ENCODE results near the gene CYFIP1. TPM values are rescaled to one million over a fixed set of nuclear protein-coding genes. Genes with fewer than 3 reads are reported as not detected.
"Not testable (repeated sequence)": the region's sequence is repeated elsewhere in the genome, so short reads cannot be mapped to it uniquely, and the experiment has no call there.

Gene CYFIP1
- total and polyA plus RNA-seq, 3 donors from 2014 or later: 50.9 to 112 (median 90.5) TPM

DNA sequence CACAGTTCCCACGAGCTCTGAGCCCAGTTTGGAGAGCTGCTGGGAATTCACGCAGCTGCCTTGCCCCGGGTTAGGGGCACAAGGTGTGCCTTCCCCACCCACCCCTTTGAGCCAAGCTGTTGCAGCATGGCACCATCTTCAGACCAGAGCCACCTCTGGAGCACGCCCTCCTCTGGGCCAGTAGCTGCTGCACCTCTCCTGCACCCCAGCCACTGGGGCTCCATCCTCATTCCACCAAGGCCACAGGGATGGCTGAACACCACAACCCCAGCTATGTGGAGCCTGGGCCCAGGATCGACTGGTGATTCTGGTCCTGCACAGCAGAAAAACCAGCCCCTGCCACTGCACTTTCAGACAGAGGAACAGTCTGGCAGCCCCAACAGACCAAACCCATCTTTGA, 33.5 kb upstream of the CYFIP1 start:
- intact Hi-C loops (cut with DNase I; ENCODE audit: low total_unique reads): no loop called here
- Histone ChIP-seq H3K4me1 (no peaks in the 10 kb centered on the region), H3K9me3 (no peaks in the 10 kb centered on the region), H3K27ac (no peak overlapping the region), H3K4me3 (no peak overlapping the region), H3K27me3 (no peaks in the 10 kb centered on the region), H3K36me3 (ENCODE audit: low read depth, missing control alignments) (no peaks in the 10 kb centered on the region)
- WGBS, 2 donors: 86 to 92% methylated on average over 4 to 5 of the region's 5 CpGs
- TF ChIP-seq POLR2A (IDR thresholded peaks at IDR 0.05): no peak
- no peak for TF ChIP-seq CTCF (IDR thresholded peaks at IDR 0.05)
- DNase-seq: no peak

GRCh38 chr15:23012616-23013015, 32.4 kb upstream of the CYFIP1 start:
- H3K4me1 ChIP-seq; H3K27ac ChIP-seq; DNase-seq; intact Hi-C loops (cut with DNase I; ENCODE audit: low total_unique reads); H3K4me3 ChIP-seq; H3K36me3 ChIP-seq (ENCODE audit: low read depth, missing control alignments); H3K27me3 ChIP-seq; H3K9me3 ChIP-seq: not testable (repeated sequence)
- 94 to 96% methylated on average over 9 of the region's 9 CpGs for WGBS, 2 donors

- TF ChIP-seq CTCF (IDR thresholded peaks at IDR 0.05) (no peak), POLR2A (IDR thresholded peaks at IDR 0.05) (no peak)
- Histone ChIP-seq H3K36me3 (ENCODE audit: low read depth, missing control alignments) (no peaks in the 10 kb centered on the region), H3K9me3 (no peaks in the 10 kb centered on the region), H3K4me3 (no peak overlapping the region), H3K27me3 (no peaks in the 10 kb centered on the region), H3K27ac (no peak overlapping the region), H3K4me1 (no peaks in the 10 kb centered on the region)
- intact Hi-C loops (cut with DNase I; ENCODE audit: low total_unique reads): no loop called here
- no peak for DNase-seq
- WGBS, 2 donors: 96 to 98% methylated on average over 5 of the region's 5 CpGs
Measured at GRCh38 chr15:23003736-23004135, 23.6 kb upstream of the CYFIP1 start.

- Histone ChIP-seq H3K4me3 (no peak overlapping the region), H3K27ac (no peak overlapping the region), H3K9me3 (no peaks in the 10 kb centered on the region), H3K27me3 (no peaks in the 10 kb centered on the region), H3K4me1 (no peaks in the 10 kb centered on the region), H3K36me3 (ENCODE audit: low read depth, missing control alignments) (no peaks in the 10 kb centered on the region)
- WGBS, 2 donors: 85 to 91% methylated on average over 2 of the region's 2 CpGs
- DNase-seq: no peak
- TF ChIP-seq POLR2A (IDR thresholded peaks at IDR 0.05) (no peak), CTCF (IDR thresholded peaks at IDR 0.05) (no peak)
- intact Hi-C loops (cut with DNase I; ENCODE audit: low total_unique reads): no loop called here
Measured at GRCh38 chr15:23002920-23003319, 22.8 kb upstream of the CYFIP1 start.

- DNase-seq: no peak
- H3K4me1 ChIP-seq: no peaks in the 10 kb centered on the region
- TF ChIP-seq POLR2A (IDR thresholded peaks at IDR 0.05) (no peak), CTCF (IDR thresholded peaks at IDR 0.05) (no peak)
- WGBS, 2 donors: 91 to 92% methylated on average over 7 of the region's 7 CpGs
- no peak overlapping the region for H3K4me3 ChIP-seq
- intact Hi-C loops (cut with DNase I; ENCODE audit: low total_unique reads): no loop called here
- no peaks in the 10 kb centered on the region for H3K36me3 ChIP-seq (ENCODE audit: low read depth, missing control alignments)
- H3K27me3 ChIP-seq: no peaks in the 10 kb centered on the region
- no peaks in the 10 kb centered on the region for H3K9me3 ChIP-seq
- H3K27ac ChIP-seq: no peak overlapping the region
Measured at GRCh38 chr15:22995795-22996194, 15.6 kb upstream of the CYFIP1 start.

Measured in testis (tissue), 3 donors.